Measurements from ENCODE around the gene UBXN7.
"Not testable (repeated sequence)": the region's sequence is repeated elsewhere in the genome, so short reads cannot be mapped to it uniquely, and the experiment has no call there.

UBXN7 gene

GRCh38 chr3:196351541-196351940 lies 80.7 kb downstream of the UBXN7 start:
- DNase-seq: no peak

DNA sequence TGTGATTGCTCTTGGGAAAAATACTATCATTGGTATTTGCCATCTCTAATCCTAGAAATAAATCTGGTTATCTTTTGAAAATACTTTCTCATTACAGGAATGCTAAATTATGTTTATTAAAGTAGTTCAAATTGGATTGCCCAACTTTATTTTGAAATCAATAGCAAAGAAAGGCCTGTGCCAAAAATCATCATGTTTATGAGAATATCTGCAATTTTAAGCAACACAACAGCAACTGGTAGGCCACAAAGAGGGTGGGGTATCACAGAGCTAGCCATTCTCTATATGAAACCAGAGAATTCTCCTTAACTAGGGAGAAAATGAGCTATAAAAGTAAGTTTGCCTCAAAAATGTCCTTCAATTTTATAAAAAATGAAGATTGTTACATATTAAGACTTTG lies 82.2 kb downstream of the UBXN7 start:
- no peak for DNase-seq

DNA sequence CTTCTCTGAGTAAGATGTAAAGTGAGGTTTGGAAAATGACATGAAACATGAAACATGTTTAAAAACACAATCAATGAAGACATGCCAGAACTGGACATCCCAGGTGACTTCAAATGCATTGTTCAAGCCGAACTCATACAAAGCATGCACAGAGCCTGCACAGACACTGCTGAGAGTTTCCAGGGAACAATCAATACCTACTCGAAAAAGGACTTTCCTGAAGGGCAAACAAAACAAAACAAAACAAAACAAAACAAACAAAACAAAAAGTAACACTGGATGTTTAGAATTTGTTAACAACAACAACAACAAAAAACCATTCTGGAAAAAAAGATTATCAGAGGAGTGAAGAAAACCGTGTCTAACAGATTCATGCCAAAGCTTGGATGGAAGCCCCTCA lies 83.5 kb downstream of the UBXN7 start:
- no peak for DNase-seq

DNA sequence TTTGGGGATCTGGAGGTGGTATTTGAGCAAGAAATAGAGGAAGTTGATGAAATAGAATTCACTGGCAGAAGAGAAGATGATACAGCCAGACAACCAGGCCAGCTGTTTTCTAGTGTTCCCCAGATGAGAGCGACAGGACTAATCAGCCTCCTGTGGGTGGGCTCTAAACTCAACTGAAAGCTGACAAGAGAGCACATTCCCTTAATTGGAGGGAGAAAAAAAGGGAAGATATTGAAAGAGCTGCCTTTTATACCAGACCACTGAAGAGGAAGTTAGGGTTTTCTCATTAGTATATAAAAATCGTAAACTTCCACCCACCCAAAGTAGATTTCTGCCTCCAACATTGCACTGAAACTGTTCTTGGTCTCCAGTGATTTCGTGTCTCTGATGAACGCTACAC lies 87.6 kb downstream of the UBXN7 start:
- DNase-seq: no peak

DNA sequence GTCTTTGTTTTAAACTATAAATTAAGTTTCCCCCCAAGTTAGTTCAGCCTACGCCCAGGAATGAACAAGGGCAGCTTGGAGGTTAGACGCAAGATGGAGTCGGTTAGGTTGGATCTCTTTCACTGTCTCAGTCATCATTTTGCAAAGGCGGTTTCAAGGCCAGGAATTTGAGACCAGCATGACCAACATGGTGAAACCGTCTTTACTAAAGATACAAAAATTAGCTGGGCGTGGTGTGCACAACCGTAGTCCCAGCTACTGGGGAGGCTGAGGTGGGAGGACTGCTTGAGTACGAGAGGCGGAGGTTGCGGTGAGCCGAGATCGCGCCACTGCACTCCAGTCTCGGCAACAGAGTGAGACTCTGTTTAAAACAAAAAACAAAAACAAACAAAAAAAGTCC lies 88.3 kb downstream of the UBXN7 start:
- DNase-seq: not testable (repeated sequence)

- no peak for DNase-seq
Observed at GRCh38 chr3:196341137-196341536, 91.1 kb downstream of the UBXN7 start.

DNA sequence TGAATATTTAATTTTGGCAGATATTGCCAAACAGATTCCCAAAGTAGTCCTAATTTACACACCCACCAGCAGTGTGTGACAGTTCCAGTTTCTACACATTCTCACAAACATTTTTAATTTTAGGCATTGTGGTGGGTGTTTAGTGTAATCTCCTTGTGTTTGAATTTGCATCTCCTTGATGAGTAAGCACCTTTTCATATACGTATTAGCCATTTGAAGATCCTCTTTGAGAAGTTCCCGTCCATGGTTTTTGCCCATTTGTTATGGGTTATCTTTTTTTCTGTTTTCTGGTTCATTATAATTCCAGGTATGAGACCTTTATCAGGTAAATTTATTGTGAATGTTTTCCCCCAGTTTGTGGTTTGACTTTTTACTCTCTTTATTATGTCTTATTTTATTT lies 91.8 kb downstream of the UBXN7 start:
- no peak for DNase-seq

GRCh38 chr3:196339493-196340254 lies 92.6 kb downstream of the UBXN7 start:
- DNase-seq: no peak

GRCh38 chr3:196339044-196339443 lies 93.2 kb downstream of the UBXN7 start:
- no peak for DNase-seq

DNA sequence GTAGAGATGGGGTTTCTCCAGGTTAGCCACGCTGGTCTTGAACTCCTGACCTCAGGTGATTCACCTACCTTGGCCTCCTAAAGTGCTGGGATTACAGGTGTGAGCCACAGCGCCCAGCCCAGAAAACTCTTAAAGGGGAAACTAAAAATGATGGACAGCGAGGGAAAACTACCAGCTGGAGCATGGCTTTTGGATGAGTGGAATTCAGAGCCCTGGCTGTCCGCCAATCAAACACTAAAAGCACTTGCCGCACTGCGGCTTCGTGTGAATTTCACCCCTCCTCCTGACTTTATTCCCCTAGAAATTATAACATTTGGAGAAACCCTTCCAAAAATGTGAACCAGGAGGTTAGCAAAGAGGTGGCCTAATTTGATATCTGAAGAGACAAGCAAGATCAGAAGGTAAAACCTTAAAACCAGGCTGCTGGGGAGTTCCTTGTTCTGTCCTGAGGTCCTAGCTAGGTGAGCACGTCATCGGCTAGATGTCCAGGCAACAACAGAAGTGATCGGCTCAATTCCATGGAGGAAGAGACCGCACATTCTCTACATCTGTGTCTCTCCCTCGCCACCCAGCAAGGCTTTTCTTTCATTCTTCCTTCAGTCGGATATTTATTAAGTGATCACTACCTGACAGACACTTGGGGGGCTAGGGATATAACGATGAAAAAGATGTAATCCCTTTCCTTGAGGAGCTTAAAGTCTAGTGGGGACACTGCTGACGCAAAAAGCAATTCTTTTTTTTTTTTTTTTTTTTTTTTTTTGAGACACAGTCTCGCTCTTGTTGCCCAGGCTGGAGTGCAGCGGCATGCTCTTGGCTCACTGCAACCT lies 95.7 kb downstream of the UBXN7 start:
- DNase-seq: peak; percentile 14

DNA sequence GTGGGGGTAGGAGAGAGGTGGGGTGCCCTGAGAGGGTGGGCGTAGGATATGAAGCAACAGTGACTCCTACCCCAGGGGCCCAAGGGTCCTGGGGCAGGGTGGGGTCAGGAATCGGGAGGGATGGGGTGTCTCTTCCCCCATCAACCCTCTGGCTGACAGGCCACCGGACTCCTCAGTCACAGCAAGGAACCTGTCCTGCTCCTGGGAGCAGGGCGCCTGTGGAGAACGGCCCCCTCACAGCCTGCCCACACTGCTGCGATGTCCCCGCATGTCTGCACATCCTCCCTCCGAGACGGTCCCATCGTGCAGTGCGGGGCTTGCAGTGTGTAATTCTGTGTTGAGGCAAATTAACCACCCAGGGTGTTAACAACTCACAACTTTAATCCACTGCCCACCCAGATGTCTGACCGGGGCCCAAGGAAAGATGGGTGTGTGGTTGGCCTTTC lies 96.7 kb downstream of the UBXN7 start:
- no peak for DNase-seq

DNA sequence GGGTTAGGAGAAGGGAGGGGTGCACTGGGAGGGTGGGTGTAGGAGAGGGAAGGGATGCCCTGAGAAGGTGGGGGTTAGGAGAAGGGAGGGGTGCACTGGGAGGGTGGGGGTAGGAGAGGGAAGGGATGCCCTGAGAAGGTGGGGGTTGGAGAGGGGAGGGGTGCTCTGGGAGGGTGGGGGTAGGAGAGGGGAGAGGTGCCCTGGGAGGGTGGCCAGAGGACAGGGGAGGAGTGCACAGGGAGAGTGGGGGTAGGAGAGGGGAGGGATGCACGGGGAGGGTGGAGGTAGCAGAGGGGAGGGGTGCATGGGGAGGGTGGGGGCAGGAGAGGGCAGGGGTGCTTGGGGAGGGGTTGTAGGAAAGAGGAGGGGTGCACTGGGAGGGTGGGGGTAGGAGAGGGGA lies 97.2 kb downstream of the UBXN7 start:
- DNase-seq: no peak

DNA sequence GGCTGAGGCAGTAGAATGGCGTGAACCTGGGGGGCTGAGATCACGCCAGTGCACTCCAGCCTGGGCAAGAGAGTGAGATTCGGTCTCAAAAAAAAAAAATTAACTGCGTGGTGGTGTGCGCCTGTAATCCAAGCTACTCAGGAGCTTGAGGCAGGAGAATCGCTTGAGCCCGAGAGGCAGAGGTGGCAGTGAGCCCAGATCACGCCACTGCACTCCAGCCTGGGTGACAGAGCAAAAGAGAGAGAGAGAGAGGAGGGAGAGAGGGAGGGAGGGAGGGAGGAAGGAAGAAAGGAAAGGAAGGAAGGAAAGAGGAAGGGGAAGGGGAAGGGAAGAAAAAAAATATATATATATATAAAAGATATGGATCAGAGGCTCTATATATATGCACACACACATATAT lies 100.1 kb downstream of the UBXN7 start:
- DNase-seq: peak; percentile 54

- DNase-seq: no peak
Observed at GRCh38 chr3:196327405-196327804, 104.8 kb downstream of the UBXN7 start.

GRCh38 chr3:196326936-196327335 lies 105.3 kb downstream of the UBXN7 start:
- no peak for DNase-seq

GRCh38 chr3:196323691-196324090 lies 108.5 kb downstream of the UBXN7 start:
- no peak for DNase-seq

- DNase-seq: no peak
Observed at GRCh38 chr3:196323016-196323415, 109.2 kb downstream of the UBXN7 start.

DNA sequence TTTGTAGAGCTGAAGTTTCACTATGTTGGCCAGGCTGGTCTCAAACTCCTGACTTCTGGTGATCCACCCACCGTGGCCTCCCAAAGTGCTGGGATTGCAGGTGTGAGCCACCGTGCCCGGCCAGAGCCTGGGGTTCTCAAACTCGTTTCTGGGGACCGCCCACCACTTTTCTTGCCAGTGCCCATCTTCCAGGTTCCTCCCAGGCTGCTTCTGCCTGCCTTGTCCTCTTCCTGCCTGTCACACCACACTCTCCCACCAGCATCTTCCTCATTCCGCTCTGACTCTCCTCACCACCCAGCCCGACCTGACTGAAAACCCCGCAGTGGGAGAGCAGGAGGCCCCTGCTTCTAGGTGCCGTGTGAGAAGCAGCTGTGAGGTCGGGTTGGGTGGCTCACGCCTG lies 111.1 kb downstream of the UBXN7 start:
- no peak for DNase-seq

DNA sequence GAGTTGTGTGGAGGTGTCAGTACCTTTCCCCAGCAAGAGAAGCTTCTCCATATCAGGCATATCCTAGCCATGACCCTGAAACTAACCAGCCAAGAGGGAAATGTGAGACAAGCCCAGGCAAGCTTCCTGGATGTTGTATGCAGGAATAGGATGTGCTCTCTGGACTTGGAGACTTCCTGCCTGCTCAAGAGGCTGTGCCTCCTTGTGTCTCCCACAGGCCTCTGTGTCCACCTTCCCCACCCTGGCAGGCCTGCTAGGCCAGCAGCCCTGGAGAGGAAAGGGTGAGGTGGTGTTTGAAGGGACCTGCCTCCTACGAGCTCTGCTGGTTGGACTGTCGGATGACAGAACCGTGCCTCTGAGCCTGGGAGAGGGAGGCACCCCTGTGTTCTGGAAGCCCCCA lies 112.1 kb downstream of the UBXN7 start:
- no peak for DNase-seq

DNA sequence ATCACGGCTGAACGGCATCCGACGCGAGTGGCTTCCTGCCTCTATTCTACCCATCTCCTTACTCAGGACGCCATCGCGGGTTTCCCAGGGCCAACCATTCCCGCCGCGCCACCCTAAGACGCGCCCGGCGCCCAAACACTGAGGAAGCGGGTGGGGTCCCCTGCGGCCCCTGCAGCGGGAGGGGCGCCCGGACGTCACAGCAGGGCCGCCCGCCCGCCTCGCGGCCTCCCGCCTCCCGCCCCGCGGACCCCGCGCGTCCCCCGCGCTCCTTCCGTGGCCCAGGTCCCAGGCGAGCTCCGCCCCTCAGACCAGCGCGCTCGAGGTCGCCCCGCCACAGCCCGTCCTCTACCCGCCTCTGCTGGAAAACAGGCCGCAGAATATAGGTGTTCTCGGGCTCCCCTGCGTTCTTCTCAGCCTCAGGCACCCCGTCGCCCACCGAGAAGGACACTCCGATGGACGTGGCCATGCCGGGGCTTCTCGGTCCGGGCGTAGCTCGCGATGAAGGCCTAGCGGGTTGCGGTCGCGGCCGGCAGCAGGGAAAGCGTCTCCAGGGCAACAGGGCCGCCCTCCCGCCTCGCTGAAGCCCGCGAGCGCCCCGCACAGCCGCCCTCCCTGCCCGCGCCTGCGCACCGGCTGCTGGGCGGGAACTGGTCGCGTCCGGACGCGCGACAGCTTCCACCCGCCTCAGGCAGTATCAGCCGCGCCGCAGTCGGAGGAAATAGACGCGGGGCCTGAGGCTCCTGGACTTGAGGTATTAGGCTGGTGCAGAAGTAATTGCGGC lies 114.3 kb downstream of the UBXN7 start, which contains the start of gene DYNLT2B:
Gene DYNLT2B, minus strand, starts transcription at position 554 of the 781 bp plus-strand sequence. Its CDS starts 88 bp downstream, at position 466.
- peak; percentile 90 for DNase-seq

DNA sequence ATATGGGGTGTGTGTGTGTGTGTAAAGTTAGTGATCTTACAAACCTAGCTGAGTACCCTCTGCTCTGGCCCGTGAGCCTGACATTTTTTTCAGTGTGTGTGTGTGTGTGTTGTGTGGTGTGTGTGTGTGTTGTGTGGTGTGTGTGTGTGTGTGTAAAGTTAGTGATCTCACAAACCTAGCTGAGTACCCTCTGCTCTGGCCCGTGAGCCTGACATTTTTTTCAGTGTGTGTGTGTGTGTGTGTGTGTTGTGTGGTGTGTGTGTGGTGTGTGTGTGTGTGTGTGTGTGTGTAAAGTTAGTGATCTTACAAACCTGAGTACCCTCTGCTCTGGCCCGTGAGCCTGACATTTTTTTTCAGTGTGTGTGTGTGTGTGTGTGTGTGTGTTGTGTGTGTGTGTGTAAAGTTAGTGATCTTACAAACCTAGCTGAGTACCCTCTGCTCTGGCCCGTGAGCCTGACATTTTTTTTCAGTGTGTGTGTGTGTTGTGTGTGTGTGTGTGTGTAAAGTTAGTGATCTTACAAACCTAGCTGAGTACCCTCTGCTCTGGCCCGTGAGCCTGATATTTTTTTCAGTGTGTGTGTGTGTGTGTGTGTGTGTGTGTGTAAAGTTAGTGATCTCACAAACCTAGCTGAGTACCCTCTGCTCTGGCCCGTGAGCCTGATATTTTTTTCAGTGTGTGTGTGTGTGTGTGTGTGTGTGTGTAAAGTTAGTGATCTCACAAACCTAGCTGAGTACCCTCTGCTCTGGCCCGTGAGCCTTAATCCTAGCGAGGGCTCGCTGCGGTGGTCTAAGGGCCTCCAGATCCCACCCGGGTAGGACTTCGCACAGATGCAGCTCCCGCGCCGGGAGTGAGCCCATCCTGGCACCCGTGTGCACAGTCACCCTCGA lies 115.2 kb downstream of the UBXN7 start:
- not testable (repeated sequence) for DNase-seq

GRCh38 chr3:196315821-196316220 lies 116.4 kb downstream of the UBXN7 start:
- no peak for DNase-seq
